Renal cortex interstitium (tissue), 11 donors: ENCODE results near the gene ZDHHC14. TPM values are rescaled to one million over a fixed set of nuclear protein-coding genes. Genes with fewer than 3 reads are reported as not detected.

Experiments
- DNase-seq, 11 donors: peaks; one replicate each; pipeline ENCODE4 v3.0.0-alpha.2; 2013; ENCODE audit warnings: low read depth in 9 of 11, low spot score in 4 of 11; ENCODE audit errors: extremely low read depth in 1 of 11
- polyA plus RNA-seq, 3 donors: library from polyadenylated mRNA; unstranded; fragments of 120-200 nt; gene quantifications; one replicate each; pipeline ENCODE4 v1.2.1, GENCODE V29; 2013; ENCODE audit not compliant: insufficient read length in 3 of 3

The ZDHHC14 gene
- polyA plus RNA-seq, 3 donors: 14.8 to 22.4 (median 17.9) TPM

- no peak for DNase-seq
These were observed 91.1 kb downstream of the ZDHHC14 start for GRCh38 chr6:157471895-157472686.

- DNase-seq: no peak
These were observed 95.8 kb downstream of the ZDHHC14 start for GRCh38 chr6:157476797-157477196.

- DNase-seq: no peak
These were observed 97.9 kb downstream of the ZDHHC14 start for GRCh38 chr6:157478926-157479325.

- no peak for DNase-seq
These were observed 98.7 kb downstream of the ZDHHC14 start for GRCh38 chr6:157479464-157480303.

GRCh38 chr6:157481189-157481864, 100.3 kb downstream of the ZDHHC14 start:
- DNase-seq: no peak

- DNase-seq: no peak
These were observed 100.9 kb downstream of the ZDHHC14 start for GRCh38 chr6:157481865-157482249.

- DNase-seq: no peak
These were observed 102.8 kb downstream of the ZDHHC14 start for GRCh38 chr6:157483770-157484169.

GRCh38 chr6:157484181-157484580, 103.2 kb downstream of the ZDHHC14 start:
- no peak for DNase-seq

- no peak for DNase-seq
These were observed 105.6 kb downstream of the ZDHHC14 start for GRCh38 chr6:157486572-157486971.

GRCh38 chr6:157487110-157487773, 106.3 kb downstream of the ZDHHC14 start:
- no peak for DNase-seq

- no peak for DNase-seq
These were observed 107.1 kb downstream of the ZDHHC14 start for GRCh38 chr6:157488058-157488457.

- no peak for DNase-seq
These were observed 107.7 kb downstream of the ZDHHC14 start for GRCh38 chr6:157488716-157489118.

- no peak for DNase-seq
These were observed 109.8 kb downstream of the ZDHHC14 start for GRCh38 chr6:157490611-157491269.

- DNase-seq: no peak
These were observed 110.7 kb downstream of the ZDHHC14 start for GRCh38 chr6:157491571-157492232.

GRCh38 chr6:157492249-157492648, 111.3 kb downstream of the ZDHHC14 start:
- DNase-seq: no peak

- DNase-seq: no peak
These were observed 111.8 kb downstream of the ZDHHC14 start for GRCh38 chr6:157492741-157493140.

GRCh38 chr6:157493173-157493572, 112.2 kb downstream of the ZDHHC14 start:
- DNase-seq: no peak

- no peak for DNase-seq
These were observed 112.6 kb downstream of the ZDHHC14 start for GRCh38 chr6:157493576-157493975.
